ENCODE results near the gene BPNT1.

DNA sequence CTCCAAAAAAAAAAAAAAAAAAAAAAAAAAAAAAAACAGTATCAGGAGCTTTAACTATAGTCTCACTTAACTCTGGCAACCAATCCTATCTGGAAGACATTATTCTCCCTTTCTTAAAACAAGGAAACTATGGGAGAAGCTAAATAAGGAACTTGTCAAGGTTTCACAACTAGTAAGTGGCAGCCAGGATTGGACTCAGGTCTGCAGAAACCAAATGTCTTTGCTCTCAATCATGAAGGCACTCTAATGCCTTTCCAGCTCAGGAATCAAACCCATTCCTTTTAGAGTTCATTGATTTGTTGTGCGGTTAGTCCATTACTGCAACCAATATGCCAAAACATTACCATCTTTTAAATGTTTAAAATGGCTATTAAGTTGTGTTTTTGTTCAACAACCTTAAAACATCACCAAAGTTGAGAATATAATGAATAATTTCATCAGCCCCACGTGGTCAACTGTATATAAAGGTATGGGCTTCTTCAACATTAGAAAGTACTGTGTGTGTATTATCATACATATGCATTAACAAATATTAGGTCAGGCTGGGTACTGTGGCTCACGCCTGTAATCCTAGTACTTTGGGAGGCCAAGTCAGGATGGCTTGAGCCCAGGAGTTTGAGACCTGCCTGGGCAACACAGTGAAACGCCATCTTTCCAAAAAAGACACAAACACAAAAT is 44.8 kb downstream of the BPNT1 start:
- TF ChIP-seq, protein P1, sequence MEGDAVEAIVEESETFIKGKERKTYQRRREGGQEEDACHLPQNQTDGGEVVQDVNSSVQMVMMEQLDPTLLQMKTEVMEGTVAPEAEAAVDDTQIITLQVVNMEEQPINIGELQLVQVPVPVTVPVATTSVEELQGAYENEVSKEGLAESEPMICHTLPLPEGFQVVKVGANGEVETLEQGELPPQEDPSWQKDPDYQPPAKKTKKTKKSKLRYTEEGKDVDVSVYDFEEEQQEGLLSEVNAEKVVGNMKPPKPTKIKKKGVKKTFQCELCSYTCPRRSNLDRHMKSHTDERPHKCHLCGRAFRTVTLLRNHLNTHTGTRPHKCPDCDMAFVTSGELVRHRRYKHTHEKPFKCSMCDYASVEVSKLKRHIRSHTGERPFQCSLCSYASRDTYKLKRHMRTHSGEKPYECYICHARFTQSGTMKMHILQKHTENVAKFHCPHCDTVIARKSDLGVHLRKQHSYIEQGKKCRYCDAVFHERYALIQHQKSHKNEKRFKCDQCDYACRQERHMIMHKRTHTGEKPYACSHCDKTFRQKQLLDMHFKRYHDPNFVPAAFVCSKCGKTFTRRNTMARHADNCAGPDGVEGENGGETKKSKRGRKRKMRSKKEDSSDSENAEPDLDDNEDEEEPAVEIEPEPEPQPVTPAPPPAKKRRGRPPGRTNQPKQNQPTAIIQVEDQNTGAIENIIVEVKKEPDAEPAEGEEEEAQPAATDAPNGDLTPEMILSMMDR (IDR thresholded peaks at IDR 0.05): no peak
- no peak for TF ChIP-seq POLR2A (IDR thresholded peaks at IDR 0.05)
